Measurements from ENCODE around the gene ZNF300.

Gene ZNF300

GRCh38 chr5:150904479-150905311 is at the start of gene ZNF300:
ZNF300 (minus strand) TSS chr5:150904980; CDS start chr5:150903155, 1,825 bp downstream.
- CTCF ChIA-PET = no interaction called here
- POLR2A ChIA-PET = interaction anchor here (0.7 kb wide), 1 partner anchor 159 kb away, joined by 4 read pairs; no protein-coding TSS in a partner anchor
- peak; percentile 53 for DNase-seq (ENCODE audit: low read depth, low spot score)

GRCh38 chr5:150948539-150948938 is 43.8 kb upstream of the ZNF300 start:
- ChIA-PET CTCF (no interaction called here), POLR2A (no interaction called here)
- no peak for TF ChIP-seq CTCF (IDR thresholded peaks at IDR 0.05; ENCODE audit: insufficient read depth, low read length, missing control alignments)
- no peak for DNase-seq (ENCODE audit: low read depth, low spot score)
- H3K4me3 ChIP-seq (ENCODE audit: low read depth, low read length) = no peak overlapping the region

More at GRCh38 chr5:150904479-150905311, at the start of gene ZNF300:
- TF ChIP-seq CTCF (IDR thresholded peaks at IDR 0.05; ENCODE audit: insufficient read depth, low read length, missing control alignments) = no peak
- H3K4me3 ChIP-seq (ENCODE audit: low read depth, low read length) = peak within 1 kb of the TSS; percentile 79

- no peak for TF ChIP-seq CTCF (IDR thresholded peaks at IDR 0.05; ENCODE audit: insufficient read depth, low read length, missing control alignments)
- DNase-seq (ENCODE audit: low read depth, low spot score) = no peak
- ChIA-PET CTCF (no interaction called here), POLR2A (no interaction called here)
- peak overlapping the region; percentile 55 for H3K4me3 ChIP-seq (ENCODE audit: low read depth, low read length)
These were observed 41.6 kb upstream of the ZNF300 start for GRCh38 chr5:150946351-150946905.

- CTCF ChIA-PET = no interaction called here
- no peak for DNase-seq (ENCODE audit: low read depth, low spot score)
- no peak for TF ChIP-seq CTCF (IDR thresholded peaks at IDR 0.05; ENCODE audit: insufficient read depth, low read length, missing control alignments)
- POLR2A ChIA-PET = no interaction called here
- H3K4me3 ChIP-seq (ENCODE audit: low read depth, low read length) = peak overlapping the region; percentile 55
These were observed 41.2 kb upstream of the ZNF300 start for GRCh38 chr5:150945947-150946346.

- ChIA-PET POLR2A (no interaction called here), CTCF (no interaction called here)
- DNase-seq (ENCODE audit: low read depth, low spot score) = no peak
- TF ChIP-seq CTCF (IDR thresholded peaks at IDR 0.05; ENCODE audit: insufficient read depth, low read length, missing control alignments) = no peak
- H3K4me3 ChIP-seq (ENCODE audit: low read depth, low read length) = no peak overlapping the region
These were observed 40.7 kb upstream of the ZNF300 start for GRCh38 chr5:150945486-150945885.

GRCh38 chr5:150931368-150931965 is 26.7 kb upstream of the ZNF300 start:
- no peak overlapping the region for H3K4me3 ChIP-seq (ENCODE audit: low read depth, low read length)
- no peak for TF ChIP-seq CTCF (IDR thresholded peaks at IDR 0.05; ENCODE audit: insufficient read depth, low read length, missing control alignments)
- ChIA-PET CTCF (no interaction called here), POLR2A (no interaction called here)
- no peak for DNase-seq (ENCODE audit: low read depth, low spot score)
